GM10847 (cell line): Measurements from ENCODE around the gene ITGA2.

Source experiments
- POLR2A ChIP-seq: IDR thresholded peaks from 2 replicates; pipeline ENCODE4 v1.6.1; 2011; ENCODE audit not compliant: insufficient read length; ENCODE audit errors: extremely low read depth

ITGA2 gene

DNA sequence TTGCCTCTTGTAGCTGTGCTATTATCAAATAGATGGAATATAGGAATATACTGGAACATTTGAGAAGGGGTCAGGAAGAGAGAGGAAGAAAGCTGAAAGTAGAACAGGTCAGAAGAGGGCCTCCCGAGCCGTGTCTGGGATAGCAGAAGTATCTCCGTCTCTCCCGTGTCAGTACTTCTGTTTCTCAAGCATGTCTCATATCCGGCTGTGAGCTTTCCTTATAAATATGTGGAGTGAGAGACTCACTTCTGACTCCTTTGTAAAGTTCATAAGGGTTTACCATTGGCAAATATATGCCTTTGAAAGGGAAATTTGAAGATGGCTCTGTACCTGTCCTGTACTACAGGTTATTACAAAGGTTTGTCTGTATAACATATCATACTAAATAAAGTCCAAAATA, 70.1 kb downstream of the ITGA2 start:
- TF ChIP-seq POLR2A = no peak

DNA sequence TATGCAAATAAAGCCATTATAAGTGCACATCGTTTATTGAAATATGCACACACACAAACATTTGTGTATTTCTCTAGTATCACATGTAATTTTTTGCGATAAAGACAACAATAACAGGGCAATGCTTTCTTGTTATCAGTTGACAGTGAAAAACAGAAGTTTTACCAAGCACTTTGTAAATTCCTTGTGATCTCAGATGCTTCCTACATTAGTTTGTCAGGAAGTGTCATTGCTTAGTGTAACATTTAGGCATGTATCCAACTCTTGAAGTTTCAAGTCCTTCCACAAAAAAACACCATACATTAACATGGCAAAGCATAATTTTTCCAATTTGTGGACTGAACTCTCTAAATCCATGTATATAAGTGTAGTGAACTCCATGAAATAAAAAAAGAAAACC, 74.0 kb downstream of the ITGA2 start:
- TF ChIP-seq POLR2A = no peak

DNA sequence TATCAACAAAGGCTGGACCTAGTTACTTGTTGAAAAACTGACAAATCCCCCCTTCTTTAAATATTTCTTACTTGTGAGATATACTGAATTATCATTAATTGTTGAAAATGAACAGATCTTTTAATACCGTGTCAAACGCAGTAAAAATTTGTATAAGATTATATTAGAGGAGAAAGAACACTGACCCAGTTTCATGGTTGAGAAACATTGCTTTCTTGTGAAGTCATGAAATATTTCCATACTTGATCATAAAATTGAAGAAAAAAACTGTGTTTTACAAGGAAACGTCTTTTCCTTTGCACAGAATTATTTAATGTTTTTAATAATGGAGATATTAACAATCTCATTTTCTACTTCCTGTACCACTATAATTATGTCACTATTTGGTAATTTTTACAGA, 74.6 kb downstream of the ITGA2 start:
- no peak for TF ChIP-seq POLR2A

DNA sequence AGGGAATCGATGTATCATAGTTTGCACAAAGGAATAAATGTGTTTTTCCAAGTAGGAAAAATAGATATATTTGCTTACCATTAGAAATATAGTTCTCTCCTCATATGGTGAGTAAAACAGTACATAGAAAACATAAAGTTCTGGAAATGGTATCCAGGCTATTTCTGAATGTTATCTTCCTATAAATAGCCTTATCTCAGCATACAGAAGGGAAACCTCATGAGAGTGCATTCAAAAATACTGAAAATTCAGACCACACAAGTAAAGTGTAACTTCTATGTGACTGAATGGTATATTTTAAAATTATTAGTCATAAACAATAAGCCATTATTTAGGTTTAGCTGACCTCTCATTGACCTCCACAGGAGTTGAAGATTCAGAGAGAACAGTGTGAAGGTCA, 76.9 kb downstream of the ITGA2 start:
- no peak for TF ChIP-seq POLR2A

DNA sequence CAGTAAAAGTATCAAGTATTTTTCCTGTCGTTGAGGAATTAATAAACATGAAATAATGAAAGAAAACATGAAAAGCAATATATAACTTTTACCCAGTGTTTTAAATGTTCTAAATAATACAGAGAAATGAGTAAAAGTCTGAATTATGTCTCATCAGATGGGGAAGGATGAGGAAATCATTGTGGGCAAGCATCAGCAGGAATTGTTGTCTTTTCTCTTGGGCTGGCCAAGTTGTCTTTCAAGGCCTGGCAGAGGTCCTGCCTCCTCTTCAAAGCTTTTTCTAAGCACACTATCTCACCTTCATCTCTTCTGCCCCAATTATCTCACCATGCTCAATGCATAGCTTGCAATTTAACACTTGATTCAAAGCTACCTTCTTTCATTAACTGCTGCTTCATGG, 78.5 kb downstream of the ITGA2 start:
- no peak for TF ChIP-seq POLR2A

DNA sequence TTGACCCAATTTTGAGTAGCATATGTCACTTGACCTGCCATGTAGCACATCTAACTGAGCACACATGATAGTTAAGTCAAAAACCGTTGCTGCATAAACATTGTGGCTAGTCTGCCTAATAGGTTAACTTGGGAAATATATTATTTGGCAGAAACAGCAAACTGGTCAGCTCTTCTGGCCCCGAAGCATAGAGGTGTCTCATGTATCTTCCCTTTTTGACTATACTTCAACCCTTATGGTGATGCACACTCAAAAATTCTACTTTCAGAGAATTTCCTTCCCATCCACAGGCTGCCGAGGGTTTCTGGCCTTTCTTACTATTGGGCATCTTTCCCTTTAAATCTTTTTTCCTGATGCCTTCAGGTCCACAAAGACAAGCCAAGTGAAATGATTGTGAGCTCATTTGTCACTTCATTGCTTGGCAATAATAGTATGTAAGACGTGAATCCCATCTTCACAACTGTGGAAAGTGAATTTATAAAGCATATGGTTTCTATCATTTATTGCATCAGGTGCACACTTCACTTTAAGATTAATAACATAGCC, 79.2 kb downstream of the ITGA2 start:
- no peak for TF ChIP-seq POLR2A

DNA sequence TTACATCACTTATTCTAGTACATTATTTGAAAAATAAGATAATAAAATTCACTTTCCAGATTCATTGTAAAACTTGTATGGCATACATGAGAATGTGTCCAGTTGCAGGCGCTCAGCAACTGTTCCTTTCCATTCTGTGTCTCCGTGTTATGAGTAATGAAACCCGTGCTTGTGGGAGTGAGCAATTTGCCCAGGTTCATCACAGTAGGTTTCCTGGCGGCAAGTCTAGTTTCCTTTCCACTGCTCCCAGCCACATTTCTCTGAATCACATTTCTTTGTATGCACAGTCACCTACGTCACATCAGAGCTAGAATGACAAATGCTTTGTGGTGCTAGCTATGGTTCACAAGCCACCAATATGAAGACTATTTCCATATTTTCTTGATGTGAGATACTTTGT, 80.5 kb downstream of the ITGA2 start:
- TF ChIP-seq POLR2A = no peak

DNA sequence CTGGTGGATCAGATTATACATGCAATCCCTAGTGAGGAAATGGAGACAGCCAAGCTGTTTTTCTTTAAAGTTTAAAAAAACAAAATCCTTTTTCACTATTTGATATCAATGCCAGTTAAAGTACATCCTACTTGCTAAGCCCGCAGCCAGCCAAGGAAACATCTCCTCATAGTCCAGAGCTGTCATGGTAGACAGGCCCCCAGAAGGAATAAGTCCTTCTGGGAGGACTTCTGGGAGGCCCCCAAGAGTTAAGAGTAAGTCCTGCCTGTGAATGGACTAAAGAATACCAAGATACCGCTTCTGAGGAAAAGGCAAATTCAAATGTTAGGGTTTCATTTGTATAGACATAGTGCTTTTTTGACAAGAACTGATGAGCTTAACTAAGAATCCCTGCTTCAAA, 82.1 kb downstream of the ITGA2 start:
- TF ChIP-seq POLR2A = no peak

DNA sequence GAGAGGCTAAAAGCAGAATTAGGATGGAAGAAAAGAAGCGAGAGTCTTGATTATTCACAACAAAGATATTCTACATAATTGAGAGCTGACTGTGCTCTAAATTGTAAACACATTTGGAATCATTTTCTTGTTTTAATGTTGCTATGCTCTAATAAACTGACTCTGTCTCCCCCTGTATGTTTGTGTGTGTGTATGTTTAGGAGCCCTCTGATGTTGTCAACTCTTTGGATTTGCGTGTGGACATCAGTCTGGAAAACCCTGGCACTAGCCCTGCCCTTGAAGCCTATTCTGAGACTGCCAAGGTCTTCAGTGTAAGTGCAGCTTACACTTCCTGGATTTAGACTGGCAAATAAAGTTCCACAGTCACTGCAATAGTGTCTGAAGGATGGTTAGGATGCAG, 82.6 kb downstream of the ITGA2 start:
- TF ChIP-seq POLR2A = no peak

DNA sequence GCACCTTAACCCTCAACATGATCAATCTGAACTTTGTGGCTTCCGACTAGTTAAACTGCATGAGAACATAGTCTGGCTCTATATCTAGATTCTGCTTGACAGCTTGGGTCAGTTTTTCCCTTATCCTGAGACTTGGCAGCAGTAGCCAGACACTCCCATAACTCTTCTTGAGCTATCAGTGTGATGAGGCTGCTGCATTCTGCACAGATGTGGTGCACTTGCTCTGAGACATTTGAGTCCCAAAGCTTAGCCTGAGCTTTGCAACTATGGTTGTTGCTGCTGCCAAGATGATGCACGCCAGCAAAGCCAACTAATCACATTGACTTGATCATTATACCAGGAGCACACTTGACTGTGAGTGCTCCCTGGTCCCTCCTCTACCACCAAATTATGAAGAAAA, 84.2 kb downstream of the ITGA2 start:
- TF ChIP-seq POLR2A = no peak

DNA sequence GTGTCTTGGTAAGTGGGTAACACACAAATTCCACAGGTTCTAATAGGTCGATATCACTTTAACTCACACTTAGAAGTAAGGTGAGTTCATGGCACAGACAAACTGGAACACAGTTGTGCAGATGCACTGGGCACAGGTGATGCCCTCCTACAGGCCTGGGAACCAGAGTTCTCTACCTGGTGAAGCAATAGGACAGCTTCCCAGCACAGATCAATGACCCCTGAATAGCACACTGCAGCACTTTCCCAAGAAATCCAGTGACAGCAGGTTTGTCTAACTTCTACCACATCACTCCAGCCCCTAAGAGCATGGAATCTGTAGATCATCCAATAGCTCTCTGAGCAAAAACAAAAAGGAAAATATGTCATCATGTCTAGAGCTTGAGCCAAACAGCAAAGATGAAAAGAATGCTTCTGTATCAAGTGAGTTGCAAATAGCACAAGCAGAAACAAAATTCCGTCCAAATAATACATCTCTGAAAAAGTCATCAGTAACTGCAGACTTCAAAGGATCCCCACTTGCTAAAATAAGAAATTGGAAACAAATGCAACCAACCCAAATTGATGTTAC, 86.9 kb downstream of the ITGA2 start:
- TF ChIP-seq POLR2A = no peak

DNA sequence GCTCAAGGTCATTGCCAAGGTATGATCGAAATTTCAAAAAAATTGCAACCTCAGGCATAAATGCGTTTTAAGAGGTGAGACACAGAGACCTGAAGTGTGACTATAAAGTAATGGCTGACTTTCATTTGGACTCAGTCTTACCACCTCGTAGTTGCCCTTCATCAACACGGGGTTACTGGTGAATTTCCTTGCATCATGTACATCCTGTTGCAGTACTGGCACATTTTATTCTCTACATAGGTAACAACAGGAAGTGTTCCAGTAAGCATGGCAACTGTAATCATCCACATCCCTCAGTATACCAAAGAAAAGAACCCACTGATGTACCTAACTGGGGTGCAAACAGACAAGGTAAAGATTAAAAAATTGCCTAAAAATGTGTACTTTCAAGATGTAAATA, 91.1 kb downstream of the ITGA2 start:
- TF ChIP-seq POLR2A = no peak

DNA sequence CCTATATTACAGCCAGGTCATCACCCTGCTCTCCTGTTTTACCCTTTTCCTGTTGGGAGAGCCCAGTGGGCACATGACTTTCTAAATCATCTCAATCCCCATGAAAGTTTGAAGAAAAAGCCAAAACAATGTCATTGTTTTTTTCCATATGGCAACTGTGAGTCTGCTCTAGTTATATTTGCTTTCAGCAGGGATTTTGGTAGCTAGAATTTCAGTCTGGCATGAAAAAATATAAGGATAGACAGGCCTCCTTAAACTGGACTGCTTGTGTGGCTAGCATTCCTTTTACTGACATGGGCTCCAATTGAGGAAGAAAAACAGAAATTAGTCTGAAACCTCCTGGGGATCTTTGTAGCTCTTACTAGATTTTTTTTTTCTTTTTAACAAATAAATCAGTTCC, 94.8 kb downstream of the ITGA2 start:
- no peak for TF ChIP-seq POLR2A

DNA sequence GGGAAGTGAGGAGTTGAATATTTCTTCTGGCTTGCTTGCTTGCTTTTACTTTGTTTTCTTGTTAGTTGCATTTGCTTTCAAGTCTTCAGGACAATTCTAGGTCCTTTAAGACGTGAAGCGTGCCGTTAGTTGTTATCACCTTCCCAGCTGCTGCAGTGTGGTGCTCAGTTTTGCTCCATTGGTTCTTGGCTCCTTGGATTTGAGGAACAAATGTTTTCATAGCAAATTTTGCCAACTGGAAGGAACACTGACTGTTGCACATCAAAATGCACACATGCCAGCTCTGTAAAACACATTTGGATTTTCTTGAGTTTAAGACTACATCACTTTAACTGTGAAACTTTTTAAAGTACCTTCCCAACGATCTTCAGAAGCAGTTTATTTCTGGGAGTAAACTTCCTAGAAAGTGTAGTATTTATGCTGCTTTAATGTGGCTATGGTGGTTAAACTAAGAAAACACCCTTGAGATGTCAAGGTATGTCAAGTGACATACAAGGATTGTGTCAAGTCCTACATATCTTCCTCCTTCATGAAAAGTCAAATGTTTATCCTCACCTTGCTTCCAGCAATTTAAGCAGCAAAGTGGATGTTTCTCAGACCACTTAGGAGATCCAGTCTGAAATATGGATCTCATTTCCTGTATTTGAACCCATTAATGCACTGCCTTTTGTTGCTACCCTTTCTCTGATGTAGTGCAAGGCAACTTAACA, 95.5 kb downstream of the ITGA2 start:
- TF ChIP-seq POLR2A = no peak

DNA sequence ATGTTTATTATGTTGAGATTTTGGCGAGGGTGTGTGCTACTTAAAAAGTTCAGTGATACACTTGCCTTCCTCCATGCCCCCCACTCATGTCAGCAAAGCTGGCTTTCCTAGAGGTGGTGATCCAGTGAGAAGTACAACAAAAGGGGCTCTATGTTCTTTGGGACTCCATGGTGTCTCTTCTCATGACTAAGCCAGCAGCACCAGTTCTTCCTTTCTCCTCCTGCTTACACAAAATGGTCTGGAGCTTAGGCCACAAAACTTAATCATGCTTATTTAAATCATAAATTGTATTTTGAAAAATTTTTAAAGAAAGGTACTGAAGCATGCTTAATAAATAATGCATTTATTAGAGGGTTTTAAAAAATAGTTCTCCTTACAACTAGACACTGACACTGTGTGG, 98.0 kb downstream of the ITGA2 start:
- TF ChIP-seq POLR2A = no peak

DNA sequence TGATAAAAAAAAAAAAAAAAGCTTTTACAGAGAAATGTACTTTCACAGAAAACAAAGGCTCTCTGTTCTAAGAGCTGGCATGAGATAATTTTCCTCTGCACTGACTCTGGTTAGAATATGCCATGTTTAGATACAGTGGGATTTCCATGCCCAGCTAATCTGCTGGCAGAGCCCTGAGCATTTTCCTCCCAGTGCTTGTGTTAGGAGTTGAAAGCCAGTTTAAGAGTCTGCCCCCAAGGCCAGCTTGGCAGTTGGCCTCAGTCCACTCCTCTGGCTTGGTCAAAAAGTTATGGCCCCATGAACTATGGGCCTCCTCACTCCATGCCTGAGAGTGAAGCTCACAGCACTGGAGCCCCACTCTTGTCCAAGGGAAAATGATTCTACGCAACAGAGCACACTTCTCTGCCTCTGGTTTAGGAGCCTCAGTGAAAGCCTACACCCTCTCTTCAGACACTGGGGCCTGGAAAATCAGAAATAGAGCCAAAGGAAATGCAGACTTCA, 98.5 kb downstream of the ITGA2 start:
- TF ChIP-seq POLR2A = no peak
